Activated CD4-positive, alpha-beta T cell treated with anti-CD3 and anti-CD28 coated beads for 48 hours (primary cell): ENCODE results near the gene ADAMTSL3.
"Not testable (repeated sequence)": the region's sequence is repeated elsewhere in the genome, so short reads cannot be mapped to it uniquely, and the experiment has no call there.

Experiments
- DNase-seq: peaks from one replicate; pipeline ENCODE4 v3.0.0-alpha.2; 2020

The ADAMTSL3 gene

GRCh38 chr15:83700082-83700481 is 46.2 kb downstream of the ADAMTSL3 start:
- no peak for DNase-seq

GRCh38 chr15:83702314-83702713 is 48.4 kb downstream of the ADAMTSL3 start:
- DNase-seq, result not testable (repeated sequence)

DNA sequence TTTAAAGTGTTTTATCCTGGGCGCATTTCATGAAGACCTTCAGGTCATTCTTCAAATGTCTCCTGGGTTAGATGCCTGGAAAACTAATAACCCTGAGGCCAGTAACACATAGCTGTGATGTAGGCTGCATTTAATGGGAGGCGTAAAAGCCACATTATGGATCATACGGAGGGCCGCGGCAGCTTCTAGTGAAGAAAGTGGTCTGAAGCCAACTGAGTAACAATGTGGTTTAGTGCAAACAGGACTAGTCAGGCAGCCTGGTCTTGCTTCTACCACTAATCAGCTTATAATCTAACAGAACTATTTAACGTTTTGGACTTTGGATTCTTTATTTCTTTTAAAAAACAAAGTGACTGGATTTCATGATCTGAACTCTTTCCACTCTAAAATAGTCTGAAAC is 54.4 kb downstream of the ADAMTSL3 start:
- DNase-seq, result no peak

DNA sequence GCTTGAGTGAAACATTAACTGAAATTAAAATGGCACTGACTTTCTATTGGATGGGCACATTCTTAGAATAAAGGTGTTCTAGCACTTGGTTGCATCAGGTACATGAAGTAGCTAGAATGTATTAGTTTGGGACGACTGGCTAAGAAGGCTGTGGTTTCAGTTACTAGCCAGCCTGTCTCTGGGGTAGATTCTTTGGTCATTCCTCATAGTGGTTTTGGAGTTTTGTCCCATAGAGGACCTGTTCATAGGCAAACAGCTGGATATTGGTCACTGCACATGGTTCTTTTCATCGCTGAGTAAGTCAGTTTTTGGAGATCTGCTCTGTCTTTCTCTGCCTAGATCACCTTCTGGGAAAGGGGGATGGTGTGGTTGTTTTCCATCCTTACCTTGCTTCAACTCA is 55.3 kb downstream of the ADAMTSL3 start:
- DNase-seq, result no peak

DNA sequence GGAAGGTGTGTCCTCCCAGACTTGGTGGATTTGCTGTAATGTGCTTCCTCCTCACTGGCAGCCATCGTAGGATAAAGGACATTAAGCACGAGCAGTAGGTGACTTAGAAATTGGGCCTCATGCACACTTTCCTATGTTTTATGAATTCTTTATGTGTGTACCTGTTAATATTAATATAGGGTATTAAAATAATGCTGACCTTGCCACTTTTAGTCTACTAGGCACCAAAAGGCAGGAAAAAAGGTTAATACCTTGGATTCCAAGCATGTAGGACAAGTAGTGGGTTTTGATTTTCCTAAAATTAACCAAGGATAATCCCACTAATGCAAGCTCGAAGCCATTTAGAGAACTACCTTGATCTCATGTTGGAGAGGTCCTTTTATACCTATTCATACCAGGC is 55.9 kb downstream of the ADAMTSL3 start:
- no peak for DNase-seq

- no peak for DNase-seq
Measured at GRCh38 chr15:83710452-83710851, 56.5 kb downstream of the ADAMTSL3 start.

GRCh38 chr15:83711236-83711635 is 57.3 kb downstream of the ADAMTSL3 start:
- DNase-seq, result no peak

DNA sequence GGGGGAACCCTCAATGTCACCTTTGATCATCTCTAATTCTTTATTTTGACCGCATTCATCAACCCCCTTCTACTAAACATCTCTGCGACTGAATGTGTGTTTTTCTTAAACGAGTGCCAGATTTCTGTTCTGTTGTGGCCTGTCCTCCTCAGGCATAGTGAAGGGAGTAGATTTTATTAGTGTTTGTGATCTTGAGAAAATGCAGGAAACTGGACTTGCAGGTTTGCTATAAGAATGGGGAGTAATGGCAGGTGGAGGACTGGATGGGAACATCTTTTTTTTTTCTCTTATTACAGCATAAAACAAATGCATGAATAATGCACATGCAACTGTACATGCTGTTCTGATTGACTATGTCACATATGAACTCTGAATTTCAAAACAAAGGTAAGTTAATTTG is 59.3 kb downstream of the ADAMTSL3 start:
- no peak for DNase-seq

GRCh38 chr15:83714939-83715628 is 61.2 kb downstream of the ADAMTSL3 start:
- no peak for DNase-seq

DNA sequence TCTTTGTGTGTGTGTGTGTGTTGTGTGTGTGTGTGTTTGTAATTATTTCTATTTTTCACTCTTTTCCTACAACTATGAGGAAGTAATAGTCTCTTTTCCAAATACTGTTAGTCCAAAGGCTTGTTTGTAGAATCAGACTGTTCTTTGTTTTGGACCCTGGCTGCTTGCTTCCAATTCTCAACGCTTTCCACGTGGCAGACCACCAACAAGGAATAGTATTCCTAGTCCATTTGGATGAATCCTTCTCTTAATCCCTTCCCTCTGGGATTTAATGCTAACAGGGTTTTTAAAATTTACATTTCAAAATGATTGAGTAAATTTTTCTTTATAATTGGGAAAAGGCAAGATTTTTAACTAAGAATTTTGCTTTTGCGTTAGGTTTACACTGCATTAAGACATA is 62.7 kb downstream of the ADAMTSL3 start:
- DNase-seq, result no peak

GRCh38 chr15:83717010-83717409 is 63.1 kb downstream of the ADAMTSL3 start:
- no peak for DNase-seq

- DNase-seq, result no peak
Measured at GRCh38 chr15:83720468-83720867, 66.5 kb downstream of the ADAMTSL3 start.

DNA sequence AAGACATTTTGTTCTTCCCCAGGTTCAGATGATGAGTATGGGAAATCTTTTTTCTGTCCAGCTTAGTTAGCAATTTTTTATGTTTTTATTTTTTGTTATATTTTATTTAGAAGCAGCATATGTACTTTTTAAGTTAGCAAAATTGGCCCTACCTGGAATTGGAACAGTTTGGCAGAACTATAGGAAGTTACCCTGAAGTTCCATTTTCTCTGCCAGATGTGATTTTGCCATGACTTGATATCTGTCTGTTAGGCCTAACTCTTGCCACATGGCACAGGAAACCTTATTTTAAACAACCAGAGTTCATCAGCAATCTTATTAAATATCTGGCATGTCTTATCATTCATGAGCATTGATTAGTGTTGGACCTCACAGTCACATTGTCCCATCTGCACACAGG is 67.1 kb downstream of the ADAMTSL3 start:
- no peak for DNase-seq

GRCh38 chr15:83721981-83722380 is 68.1 kb downstream of the ADAMTSL3 start:
- no peak for DNase-seq

GRCh38 chr15:83723216-83723615 is 69.3 kb downstream of the ADAMTSL3 start:
- DNase-seq, result no peak

DNA sequence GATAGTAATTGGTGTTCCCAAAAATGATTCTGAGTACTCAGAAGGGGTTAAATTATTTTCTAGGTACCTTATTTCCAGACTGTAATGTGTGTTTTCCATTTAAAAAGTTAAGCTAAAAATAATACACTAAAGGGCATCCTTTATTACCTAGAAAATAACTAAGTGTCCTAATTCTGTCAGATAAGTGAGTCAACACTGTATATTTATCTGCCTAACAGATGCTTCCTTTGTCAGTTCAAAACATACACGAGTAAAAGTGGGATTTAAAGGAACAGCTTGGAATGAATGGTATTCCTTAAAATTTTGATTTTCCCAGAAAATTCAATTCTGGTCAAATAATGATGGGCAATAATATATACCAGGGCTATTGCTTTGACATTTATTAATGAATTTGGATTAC is 78.3 kb downstream of the ADAMTSL3 start:
- no peak for DNase-seq

GRCh38 chr15:83732770-83733169 is 78.8 kb downstream of the ADAMTSL3 start:
- no peak for DNase-seq

GRCh38 chr15:83733206-83733605 is 79.3 kb downstream of the ADAMTSL3 start:
- DNase-seq, result no peak

DNA sequence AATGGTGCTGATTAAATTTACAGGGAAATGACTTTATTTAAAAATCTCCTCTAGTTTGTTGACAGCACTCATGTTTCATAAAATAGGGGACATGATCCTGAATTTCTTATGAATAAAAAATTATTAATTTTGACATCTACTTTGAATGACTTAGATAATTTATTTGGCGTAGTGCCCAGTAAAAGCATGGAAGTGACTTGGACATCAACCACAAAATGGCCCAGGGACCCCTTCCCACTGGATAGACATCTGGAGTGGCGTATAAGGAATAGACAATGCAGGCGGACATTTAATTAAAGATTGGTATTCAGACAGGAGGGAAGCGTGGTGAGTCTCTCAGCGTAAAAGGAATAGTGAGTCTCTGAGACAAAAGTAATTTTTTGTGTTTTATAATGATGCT is 79.8 kb downstream of the ADAMTSL3 start:
- no peak for DNase-seq

GRCh38 chr15:83734487-83734886 is 80.6 kb downstream of the ADAMTSL3 start:
- no peak for DNase-seq

DNA sequence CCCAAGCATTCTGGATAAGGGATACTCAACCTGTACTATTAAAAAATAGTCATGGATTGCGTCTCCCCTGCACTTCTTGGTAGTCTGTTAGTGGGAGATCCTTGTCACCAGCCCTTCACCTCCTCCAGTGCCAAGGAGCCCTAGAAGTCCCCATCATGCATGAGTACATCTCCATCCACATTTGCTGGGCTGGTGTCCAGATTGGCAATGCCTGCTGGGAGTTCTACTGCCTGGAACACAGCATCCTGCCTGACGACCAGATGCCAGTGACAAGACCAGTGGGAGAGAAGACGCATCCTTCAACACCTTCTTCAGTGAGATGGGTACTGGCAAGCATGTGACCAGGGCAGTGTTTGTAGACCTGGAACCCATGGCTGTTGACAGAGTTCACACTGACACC is 85.7 kb downstream of the ADAMTSL3 start:
- DNase-seq, result no peak

DNA sequence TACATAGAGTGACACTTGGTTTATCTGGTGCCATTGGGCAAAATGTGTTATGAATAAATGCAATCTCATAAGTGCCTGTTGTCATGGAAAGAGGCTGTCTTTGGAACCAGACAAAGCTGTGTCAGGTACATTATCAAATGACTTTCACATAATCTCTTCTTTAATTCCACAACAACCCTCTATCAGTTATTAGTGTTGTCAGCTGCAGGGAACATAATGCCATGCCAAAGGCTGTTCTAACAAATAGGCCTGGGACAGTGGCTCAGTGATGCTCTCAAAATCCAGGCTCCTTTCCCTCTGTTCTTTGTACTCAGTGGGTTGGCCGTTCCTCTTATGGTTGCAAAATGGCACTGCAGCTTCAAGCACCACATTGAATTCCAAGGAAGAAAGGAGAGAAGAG is 91.8 kb downstream of the ADAMTSL3 start:
- DNase-seq, result no peak

- no peak for DNase-seq
Measured at GRCh38 chr15:83746231-83746630, 92.3 kb downstream of the ADAMTSL3 start.

GRCh38 chr15:83747050-83747717 is 93.3 kb downstream of the ADAMTSL3 start:
- no peak for DNase-seq

GRCh38 chr15:83747718-83748110 is 93.8 kb downstream of the ADAMTSL3 start:
- DNase-seq, result no peak
